Ascending aorta (tissue), 2 donors: ENCODE measurements around the gene ALDH16A1. TPM values are rescaled to one million over a fixed set of nuclear protein-coding genes. Genes with fewer than 3 reads are reported as not detected.

Source experiments
- DNase-seq, 2 donors: peaks; one replicate each; pipeline ENCODE4 v3.0.0-alpha.2; 2019; ENCODE audit warnings: low spot score in 2 of 2
- H3K27ac ChIP-seq, 2 donors: fragments of 200-600 bp; sonication (generic); one replicate each; pipeline ENCODE4 v1.5.1; 2016 to 2017; ENCODE audit warnings: mild to moderate bottlenecking in 1 of 2
- H3K27me3 ChIP-seq: fragments of 200-600 bp; sonication (generic); one replicate; pipeline ENCODE4 v1.5.1; 2017
- H3K36me3 ChIP-seq, 2 donors: fragments of 200-600 bp; sonication (generic); one replicate each; pipeline ENCODE4 v1.5.1; 2016
- H3K4me1 ChIP-seq, 2 donors: fragments of 200-600 bp; sonication (generic); one replicate each; pipeline ENCODE4 v1.5.1; 2016 to 2017; ENCODE audit warnings: mild to moderate bottlenecking in 1 of 2
- H3K4me3 ChIP-seq, 2 donors: fragments of 200-600 bp; sonication (generic); one replicate each; pipeline ENCODE4 v1.5.1; 2016 to 2017; ENCODE audit warnings: mild to moderate bottlenecking in 1 of 2
- H3K9me3 ChIP-seq, 2 donors: fragments of 200-600 bp; sonication (generic); one replicate each; pipeline ENCODE4 v1.5.1; 2016
- intact Hi-C: fragments of 100-400 bp; cut with DNase I; formaldehyde crosslinking; loops from one replicate; pipeline ENCODE4 v1.15.1; 2023
- total RNA-seq: library from RNA; depleted of rRNA; stranded (reverse); fragments of >200 nt; gene quantifications from one replicate; pipeline ENCODE4 v1.1.0, GENCODE V29; 2016
- TF ChIP-seq, protein P1 (sequence below), 3 experiments: fragments of 200-600 bp in 2 of 3; fragments of 450-650 bp in 1 of 3; sonication (generic) in 2 of 3; IDR thresholded peaks; one replicate each; pipeline ENCODE4 v1.5.1; 2016 to 2019; ENCODE audit warnings: antibody characterized with exemption in 3 of 3, mild to moderate bottlenecking in 1 of 3, moderate library complexity in 1 of 3

ALDH16A1 gene
- total RNA-seq, 1 donor from 2014 or later, result 27.9 TPM

DNA sequence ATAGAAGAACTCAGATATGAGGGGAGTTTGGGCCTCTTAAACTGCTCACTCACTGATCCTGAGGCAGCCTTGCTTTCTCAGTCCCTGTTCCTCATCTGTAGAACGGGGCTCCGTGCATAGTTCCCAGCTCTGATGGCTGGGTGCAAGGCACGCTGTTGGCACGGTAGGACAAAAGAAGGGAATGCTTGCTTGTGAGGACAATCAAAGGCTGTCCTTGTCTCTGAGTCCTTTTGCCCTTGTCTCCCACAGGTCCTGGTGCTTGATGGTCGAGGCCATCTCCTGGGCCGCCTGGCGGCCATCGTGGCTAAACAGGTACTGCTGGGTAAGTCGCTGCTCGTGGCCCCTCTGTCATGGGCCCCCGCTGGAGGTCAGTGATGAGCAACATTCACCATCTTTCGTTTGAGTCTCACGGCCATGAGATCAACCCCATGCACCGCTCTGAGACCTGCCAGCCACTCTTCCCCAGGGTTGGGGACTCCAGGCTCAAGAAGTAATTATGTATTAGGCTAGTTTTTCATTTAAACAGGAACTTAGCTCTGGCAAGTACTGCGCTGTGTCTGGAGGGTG lies 36.7 kb downstream of the ALDH16A1 start:
- H3K9me3 ChIP-seq, result no peaks in the 10 kb centered on the region
- peaks cover 32 to 43% of the 10 kb centered on the region in 2 donors for H3K36me3 ChIP-seq
- TF ChIP-seq, protein P1, sequence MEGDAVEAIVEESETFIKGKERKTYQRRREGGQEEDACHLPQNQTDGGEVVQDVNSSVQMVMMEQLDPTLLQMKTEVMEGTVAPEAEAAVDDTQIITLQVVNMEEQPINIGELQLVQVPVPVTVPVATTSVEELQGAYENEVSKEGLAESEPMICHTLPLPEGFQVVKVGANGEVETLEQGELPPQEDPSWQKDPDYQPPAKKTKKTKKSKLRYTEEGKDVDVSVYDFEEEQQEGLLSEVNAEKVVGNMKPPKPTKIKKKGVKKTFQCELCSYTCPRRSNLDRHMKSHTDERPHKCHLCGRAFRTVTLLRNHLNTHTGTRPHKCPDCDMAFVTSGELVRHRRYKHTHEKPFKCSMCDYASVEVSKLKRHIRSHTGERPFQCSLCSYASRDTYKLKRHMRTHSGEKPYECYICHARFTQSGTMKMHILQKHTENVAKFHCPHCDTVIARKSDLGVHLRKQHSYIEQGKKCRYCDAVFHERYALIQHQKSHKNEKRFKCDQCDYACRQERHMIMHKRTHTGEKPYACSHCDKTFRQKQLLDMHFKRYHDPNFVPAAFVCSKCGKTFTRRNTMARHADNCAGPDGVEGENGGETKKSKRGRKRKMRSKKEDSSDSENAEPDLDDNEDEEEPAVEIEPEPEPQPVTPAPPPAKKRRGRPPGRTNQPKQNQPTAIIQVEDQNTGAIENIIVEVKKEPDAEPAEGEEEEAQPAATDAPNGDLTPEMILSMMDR (IDR thresholded peaks at IDR 0.05), result no peak
- peak overlapping the region; percentile 57 to 97 for H3K4me3 ChIP-seq
- peak overlapping the region; percentile 73 to 83 for H3K27ac ChIP-seq
- intact Hi-C loops, result no loop called here
- H3K27me3 ChIP-seq, result no peaks in the 10 kb centered on the region
- peaks cover 10 to 20% of the 10 kb centered on the region in 2 donors for H3K4me1 ChIP-seq
- DNase-seq, result no peak

GRCh38 chr19:49490287-49491029 lies 37.4 kb downstream of the ALDH16A1 start:
- H3K27ac ChIP-seq, result no peak overlapping the region
- DNase-seq, result no peak
- H3K4me1 ChIP-seq, result peaks cover 10 to 22% of the 10 kb centered on the region in 2 donors
- intact Hi-C loops, result no loop called here
- TF ChIP-seq, protein P1 (IDR thresholded peaks at IDR 0.05), result no peak
- H3K4me3 ChIP-seq, result peak overlapping the region in 1 of 2 donors; percentile 97
- H3K9me3 ChIP-seq, result no peaks in the 10 kb centered on the region
- peaks cover 32 to 43% of the 10 kb centered on the region in 2 donors for H3K36me3 ChIP-seq
- H3K27me3 ChIP-seq, result no peaks in the 10 kb centered on the region

GRCh38 chr19:49491030-49491803 lies 38.2 kb downstream of the ALDH16A1 start:
- intact Hi-C loops, result no loop called here
- TF ChIP-seq, protein P1 (IDR thresholded peaks at IDR 0.05), result no peak
- H3K27ac ChIP-seq, result no peak overlapping the region
- H3K36me3 ChIP-seq, result peaks cover 32 to 43% of the 10 kb centered on the region in 2 donors
- H3K4me3 ChIP-seq, result no peak overlapping the region
- no peaks in the 10 kb centered on the region for H3K9me3 ChIP-seq
- no peaks in the 10 kb centered on the region for H3K27me3 ChIP-seq
- no peak for DNase-seq
- peaks cover 10 to 24% of the 10 kb centered on the region in 2 donors for H3K4me1 ChIP-seq

DNA sequence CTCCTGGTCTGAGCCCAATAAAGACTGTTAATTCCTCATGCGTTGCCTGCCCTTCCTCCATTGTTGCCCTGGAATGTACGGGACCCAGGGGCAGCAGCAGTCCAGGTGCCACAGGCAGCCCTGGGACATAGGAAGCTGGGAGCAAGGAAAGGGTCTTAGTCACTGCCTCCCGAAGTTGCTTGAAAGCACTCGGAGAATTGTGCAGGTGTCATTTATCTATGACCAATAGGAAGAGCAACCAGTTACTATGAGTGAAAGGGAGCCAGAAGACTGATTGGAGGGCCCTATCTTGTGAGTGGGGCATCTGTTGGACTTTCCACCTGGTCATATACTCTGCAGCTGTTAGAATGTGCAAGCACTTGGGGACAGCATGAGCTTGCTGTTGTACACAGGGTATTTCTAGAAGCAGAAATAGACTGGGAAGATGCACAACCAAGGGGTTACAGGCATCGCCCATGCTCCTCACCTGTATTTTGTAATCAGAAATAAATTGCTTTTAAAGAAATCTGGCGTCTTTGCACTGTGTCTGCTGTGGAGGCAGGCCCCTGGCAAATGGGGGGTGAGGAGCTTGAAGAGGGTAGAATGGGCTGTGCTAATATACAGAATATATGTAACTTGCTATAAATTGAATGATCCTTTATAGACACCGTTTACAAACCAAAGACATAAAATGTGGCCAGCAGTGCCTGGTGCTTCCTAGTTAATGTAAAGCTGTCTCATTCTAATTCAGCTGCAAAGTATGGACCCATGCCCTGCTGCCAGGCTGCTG lies 39.0 kb downstream of the ALDH16A1 start:
- Histone ChIP-seq H3K4me1 (peaks cover 10 to 25% of the 10 kb centered on the region in 2 donors), H3K9me3 (no peaks in the 10 kb centered on the region), H3K4me3 (no peak overlapping the region), H3K27ac (no peak overlapping the region), H3K27me3 (no peaks in the 10 kb centered on the region), H3K36me3 (peaks cover 32 to 43% of the 10 kb centered on the region in 2 donors)
- DNase-seq, result no peak
- TF ChIP-seq, protein P1 (IDR thresholded peaks at IDR 0.05), result no peak
- intact Hi-C loops, result no loop called here
